GM19099 (cell line): ENCODE measurements around the gene ELOVL2.

Source experiments
- POLR2A ChIP-seq: IDR thresholded peaks from 3 replicates; pipeline ENCODE4 v1.6.1; 2011; ENCODE audit warnings: low read depth; ENCODE audit not compliant: insufficient read length; ENCODE audit errors: extremely low read depth

The ELOVL2 gene

GRCh38 chr6:11035616-11036350, 8.3 kb downstream of the ELOVL2 start:
- TF ChIP-seq POLR2A = no peak

GRCh38 chr6:11033825-11034224, 10.3 kb downstream of the ELOVL2 start:
- no peak for TF ChIP-seq POLR2A

- TF ChIP-seq POLR2A = no peak
These were observed 13.2 kb downstream of the ELOVL2 start for GRCh38 chr6:11030904-11031303.

GRCh38 chr6:11028959-11029358, 15.1 kb downstream of the ELOVL2 start:
- TF ChIP-seq POLR2A = no peak

- TF ChIP-seq POLR2A = no peak
These were observed 16.5 kb downstream of the ELOVL2 start for GRCh38 chr6:11027565-11028110.

GRCh38 chr6:11025921-11026635, 18.0 kb downstream of the ELOVL2 start:
- no peak for TF ChIP-seq POLR2A

GRCh38 chr6:11025130-11025529, 19.0 kb downstream of the ELOVL2 start:
- no peak for TF ChIP-seq POLR2A

GRCh38 chr6:11023032-11023431, 21.1 kb downstream of the ELOVL2 start:
- TF ChIP-seq POLR2A = no peak

GRCh38 chr6:11021714-11022113, 22.4 kb downstream of the ELOVL2 start:
- no peak for TF ChIP-seq POLR2A

GRCh38 chr6:11021003-11021402, 23.1 kb downstream of the ELOVL2 start:
- TF ChIP-seq POLR2A = no peak

GRCh38 chr6:11018225-11018624, 25.9 kb downstream of the ELOVL2 start:
- TF ChIP-seq POLR2A = no peak

- TF ChIP-seq POLR2A = no peak
These were observed 27.0 kb downstream of the ELOVL2 start for GRCh38 chr6:11017090-11017489.

GRCh38 chr6:11016452-11016851, 27.7 kb downstream of the ELOVL2 start:
- no peak for TF ChIP-seq POLR2A

GRCh38 chr6:11015102-11015501, 29.0 kb downstream of the ELOVL2 start:
- no peak for TF ChIP-seq POLR2A

- no peak for TF ChIP-seq POLR2A
These were observed 30.4 kb downstream of the ELOVL2 start for GRCh38 chr6:11013721-11014070.

GRCh38 chr6:11012976-11013720, 31.0 kb downstream of the ELOVL2 start:
- TF ChIP-seq POLR2A = no peak

- TF ChIP-seq POLR2A = no peak
These were observed 31.8 kb downstream of the ELOVL2 start for GRCh38 chr6:11012295-11012754.
